Mammary epithelial cell (primary cell): ENCODE measurements around the gene SLC25A25.

Source experiments
- CTCF ChIP-seq, 2 donors: IDR thresholded peaks in 1 of 2; conservative IDR thresholded peaks in 1 of 2; 2 replicates each; pipeline ENCODE4 v1.5.1; 2011 to 2012; ENCODE audit warnings: inconsistent platforms in 2 of 2, low read length in 2 of 2, mild to moderate bottlenecking in 2 of 2, control low read depth in 1 of 2, low read depth in 1 of 2; ENCODE audit not compliant: insufficient read depth in 1 of 2; ENCODE audit errors: extremely low read depth in 1 of 2
- EZH2 ChIP-seq: IDR thresholded peaks from 2 replicates; pipeline ENCODE4 v1.6.1; 2012; ENCODE audit warnings: low read length, inconsistent platforms, borderline replicate concordance

GRCh38 chr9:128114326-128115186 lies 46.5 kb downstream of the SLC25A25 start:
- TF ChIP-seq CTCF (conservative IDR thresholded peaks at IDR 0.05 in 1 of 2, IDR thresholded peaks at IDR 0.05 in 1 of 2; ENCODE audit: extremely low read depth in 1 of 2, insufficient read depth in 1 of 2, low read depth in 1 of 2, low read length in 2 of 2), result no peak
- TF ChIP-seq EZH2, result no peak
